ENCODE results near the gene PON2.

DNA sequence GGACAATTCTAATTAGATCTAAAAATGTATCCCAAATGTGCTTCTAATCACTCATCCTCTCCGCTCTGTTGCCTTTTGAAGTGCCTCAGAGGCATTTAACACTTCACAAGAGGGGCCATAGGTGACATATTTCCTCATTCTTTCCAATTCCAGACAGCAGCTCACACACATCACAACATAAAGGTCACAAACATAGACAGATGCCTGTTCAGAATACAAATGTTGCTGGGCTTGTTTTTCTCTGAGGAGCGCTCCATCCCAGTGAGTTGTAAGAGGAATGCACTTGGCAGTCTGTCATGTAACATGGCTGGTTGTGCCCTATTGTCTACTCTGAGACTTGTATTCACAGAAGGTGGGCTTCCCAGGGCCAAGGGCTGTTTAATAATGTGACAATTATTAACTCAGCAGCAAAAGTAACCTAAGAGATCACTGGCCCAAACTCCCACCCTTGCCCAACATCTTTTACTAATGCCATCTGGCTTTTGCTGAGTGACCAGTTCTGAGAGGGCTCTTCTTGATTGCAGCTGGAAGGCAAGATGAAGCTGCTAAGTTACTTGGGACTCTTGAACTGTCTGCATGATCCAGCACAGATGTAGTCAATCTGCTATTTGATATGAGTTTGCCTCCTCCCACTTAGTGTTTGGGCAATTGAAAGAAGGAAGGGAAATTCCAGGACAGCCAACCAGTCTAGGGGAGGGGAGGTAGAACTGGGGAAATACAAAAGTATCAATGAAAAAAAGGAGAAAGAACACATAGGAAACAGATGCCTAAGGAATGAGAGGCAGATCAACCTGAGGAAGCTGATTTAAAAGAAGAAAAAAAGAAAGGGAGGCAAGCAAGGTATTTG is 13.6 kb downstream of the PON2 start:
- no peak for TF ChIP-seq CTCF (IDR thresholded peaks at IDR 0.05)
- TF ChIP-seq POLR2A (IDR thresholded peaks at IDR 0.05), result no peak

Data from Peyer's patch (tissue), 4 donors.